ENCODE results near the gene ZNF408.
"Not testable (repeated sequence)": the region's sequence is repeated elsewhere in the genome, so short reads cannot be mapped to it uniquely, and the experiment has no call there.

Gene ZNF408

DNA sequence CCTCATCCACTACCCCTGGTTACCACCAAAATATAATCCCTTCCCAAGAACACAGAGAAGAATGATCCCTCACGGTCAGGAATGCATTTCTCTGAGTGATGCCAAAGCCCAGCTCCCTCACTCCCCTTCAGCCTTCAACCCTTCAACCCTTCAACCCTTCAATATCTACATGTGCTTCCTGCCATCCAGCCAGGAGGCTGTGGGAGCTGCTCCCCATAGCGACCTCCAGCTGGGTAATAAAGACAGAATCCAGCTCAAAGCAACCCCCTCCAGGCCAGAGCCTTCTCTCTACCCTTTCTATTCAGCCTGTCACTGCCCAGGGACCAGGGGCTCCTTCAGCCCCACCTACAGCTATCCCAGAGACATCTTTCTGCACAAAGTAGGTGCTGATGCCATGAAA is 3.1 kb upstream of the ZNF408 start:
- DNase-seq (ENCODE audit: low read depth, low spot score) = no peak

DNA sequence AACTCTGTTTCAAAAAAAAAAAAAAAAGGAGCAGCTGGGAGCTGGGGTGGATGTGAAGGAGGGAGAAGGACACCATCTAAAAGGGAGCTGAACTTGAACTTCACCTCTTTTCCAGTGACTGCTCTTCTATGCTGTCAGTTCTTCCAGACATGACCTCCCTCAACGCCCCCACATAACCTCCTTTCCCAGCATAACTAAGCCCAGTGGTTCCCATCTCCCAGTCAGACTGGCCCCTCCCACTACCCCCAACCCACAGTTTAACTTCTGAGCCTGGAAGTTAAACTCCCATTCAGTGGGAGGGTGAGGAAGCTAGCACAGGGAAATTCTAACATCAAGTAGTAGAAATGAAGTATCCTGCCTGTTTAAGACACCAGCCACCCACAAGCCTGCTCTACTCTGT is 2.2 kb upstream of the ZNF408 start:
- no peak for DNase-seq (ENCODE audit: low read depth, low spot score)

DNA sequence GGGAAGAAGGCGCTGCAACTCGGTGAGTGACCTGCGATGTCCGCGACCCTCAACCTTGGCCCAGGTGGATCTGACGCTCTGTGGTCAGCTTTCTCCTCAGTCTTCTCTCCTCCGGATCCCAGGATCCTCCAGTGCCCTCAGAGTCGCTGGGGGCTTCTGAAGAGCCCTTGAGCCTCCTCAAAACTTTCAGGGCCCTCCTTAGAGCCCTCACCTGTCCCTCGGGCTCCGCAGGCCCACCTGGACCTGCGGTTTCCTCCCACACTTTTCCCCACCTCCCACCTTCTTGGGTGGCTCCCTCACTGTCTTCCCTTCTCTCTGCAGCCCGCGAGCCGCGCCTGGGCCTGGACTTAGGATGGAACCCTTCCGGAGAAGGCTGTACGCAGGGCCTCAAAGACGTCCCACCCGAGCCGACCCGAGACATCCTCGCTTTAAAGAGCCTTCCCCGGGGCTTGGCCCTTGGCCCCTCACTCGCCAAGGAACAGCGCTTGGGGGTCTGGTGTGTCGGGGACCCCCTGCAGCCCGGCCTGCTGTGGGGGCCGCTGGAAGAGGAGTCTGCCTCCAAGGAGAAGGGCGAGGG is 335 bp downstream of the ZNF408 start:
- no peak for DNase-seq (ENCODE audit: low read depth, low spot score)

DNA sequence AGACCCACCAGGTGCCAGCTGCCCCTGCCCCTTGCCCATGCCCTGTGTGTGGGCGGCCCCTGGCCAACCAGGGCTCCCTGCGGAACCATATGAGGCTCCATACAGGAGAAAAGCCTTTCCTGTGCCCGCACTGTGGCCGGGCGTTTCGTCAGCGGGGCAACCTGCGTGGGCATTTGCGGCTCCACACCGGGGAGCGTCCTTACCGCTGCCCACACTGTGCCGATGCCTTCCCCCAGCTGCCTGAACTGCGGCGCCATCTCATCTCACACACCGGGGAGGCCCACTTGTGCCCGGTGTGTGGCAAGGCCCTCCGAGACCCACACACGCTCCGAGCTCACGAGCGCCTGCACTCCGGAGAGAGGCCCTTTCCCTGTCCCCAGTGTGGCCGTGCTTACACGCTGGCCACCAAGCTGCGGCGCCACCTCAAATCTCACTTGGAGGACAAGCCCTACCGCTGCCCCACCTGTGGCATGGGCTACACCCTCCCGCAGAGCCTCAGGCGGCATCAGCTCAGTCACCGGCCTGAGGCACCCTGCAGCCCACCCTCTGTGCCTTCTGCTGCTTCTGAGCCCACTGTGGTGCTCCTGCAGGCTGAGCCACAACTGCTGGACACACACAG is 4.3 kb downstream of the ZNF408 start:
- no peak for DNase-seq (ENCODE audit: low read depth, low spot score)

DNA sequence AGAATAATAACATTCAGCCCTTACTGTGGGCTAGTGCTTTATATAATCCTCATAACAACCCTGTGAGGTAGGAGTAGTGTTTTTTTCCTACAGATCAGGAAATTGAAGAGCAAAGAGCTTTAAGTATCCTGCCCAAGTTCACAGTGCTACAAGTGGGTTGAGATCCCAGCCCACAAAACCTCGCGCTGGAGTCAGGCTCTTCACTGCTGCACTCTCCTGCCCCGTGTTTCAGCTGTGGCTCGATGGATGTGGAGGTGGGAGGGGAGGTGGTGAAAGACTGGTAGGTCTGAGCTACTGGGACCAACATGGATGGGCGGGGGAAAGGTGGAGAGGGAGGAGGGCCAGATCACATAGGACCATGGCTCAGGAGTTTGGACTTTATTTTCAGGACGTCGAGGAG is 6.1 kb downstream of the ZNF408 start:
- no peak for DNase-seq (ENCODE audit: low read depth, low spot score)

DNA sequence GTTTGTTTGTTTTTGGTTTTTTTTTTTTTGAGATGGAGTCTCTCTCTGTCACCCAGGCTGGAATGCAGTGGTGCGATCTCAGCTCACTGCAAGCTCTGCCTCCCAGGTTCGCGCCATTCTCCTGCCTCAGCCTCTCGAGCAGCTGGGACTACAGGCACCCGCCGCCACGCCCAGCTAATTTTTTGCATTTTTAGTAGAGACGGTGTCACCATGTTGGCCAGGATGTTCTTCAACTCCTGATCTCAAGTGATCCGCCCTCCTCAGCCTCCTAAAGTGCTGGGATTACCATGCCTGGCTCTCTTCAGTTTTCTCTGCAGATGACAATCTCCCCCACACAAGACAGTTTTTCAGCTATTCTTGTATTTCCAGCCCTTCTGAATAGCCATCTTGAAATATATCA is 8.5 kb downstream of the ZNF408 start:
- not testable (repeated sequence) for DNase-seq (ENCODE audit: low read depth, low spot score)

DNA sequence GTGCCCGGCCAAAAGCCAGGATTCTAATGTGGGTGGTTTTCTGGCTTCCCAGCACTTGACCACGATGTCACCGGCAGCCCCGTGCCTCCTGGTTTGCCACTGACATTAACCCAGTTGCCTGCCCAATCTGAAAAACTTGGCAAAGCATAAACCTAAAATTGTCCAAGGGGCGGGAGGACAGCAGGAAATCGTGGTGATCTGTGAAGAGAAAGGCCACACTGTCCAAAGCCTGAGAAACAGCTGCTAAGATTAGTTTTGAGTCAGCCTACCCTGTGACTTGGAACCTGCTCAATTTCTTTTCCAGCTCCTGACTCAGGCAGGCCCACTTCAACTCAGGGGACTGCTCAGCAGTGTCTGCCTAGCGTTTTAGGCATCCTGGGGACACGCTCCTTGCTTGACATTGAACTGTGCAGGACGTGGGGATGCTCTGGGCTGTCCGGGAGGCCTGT is 10.0 kb downstream of the ZNF408 start:
- no peak for DNase-seq (ENCODE audit: low read depth, low spot score)

DNA sequence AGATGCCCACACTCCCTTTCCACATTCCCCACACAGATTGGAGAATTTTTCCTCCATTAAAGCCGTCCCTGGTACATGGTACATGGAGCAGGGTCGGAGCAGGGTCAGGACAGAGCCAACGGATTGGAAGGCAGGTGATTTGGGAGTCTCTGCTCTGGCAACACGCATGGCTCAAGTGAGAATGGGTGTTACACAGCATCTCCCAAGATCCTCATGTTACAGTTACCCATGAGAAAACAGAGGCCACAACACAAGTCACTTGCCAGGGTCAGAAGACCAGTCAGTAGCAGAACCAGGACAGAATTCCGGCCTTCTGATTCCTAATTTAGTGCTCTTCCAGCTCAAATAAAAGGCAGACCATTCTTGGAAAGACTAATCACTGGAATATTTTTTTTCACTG is 10.5 kb downstream of the ZNF408 start:
- no peak for DNase-seq (ENCODE audit: low read depth, low spot score)

DNA sequence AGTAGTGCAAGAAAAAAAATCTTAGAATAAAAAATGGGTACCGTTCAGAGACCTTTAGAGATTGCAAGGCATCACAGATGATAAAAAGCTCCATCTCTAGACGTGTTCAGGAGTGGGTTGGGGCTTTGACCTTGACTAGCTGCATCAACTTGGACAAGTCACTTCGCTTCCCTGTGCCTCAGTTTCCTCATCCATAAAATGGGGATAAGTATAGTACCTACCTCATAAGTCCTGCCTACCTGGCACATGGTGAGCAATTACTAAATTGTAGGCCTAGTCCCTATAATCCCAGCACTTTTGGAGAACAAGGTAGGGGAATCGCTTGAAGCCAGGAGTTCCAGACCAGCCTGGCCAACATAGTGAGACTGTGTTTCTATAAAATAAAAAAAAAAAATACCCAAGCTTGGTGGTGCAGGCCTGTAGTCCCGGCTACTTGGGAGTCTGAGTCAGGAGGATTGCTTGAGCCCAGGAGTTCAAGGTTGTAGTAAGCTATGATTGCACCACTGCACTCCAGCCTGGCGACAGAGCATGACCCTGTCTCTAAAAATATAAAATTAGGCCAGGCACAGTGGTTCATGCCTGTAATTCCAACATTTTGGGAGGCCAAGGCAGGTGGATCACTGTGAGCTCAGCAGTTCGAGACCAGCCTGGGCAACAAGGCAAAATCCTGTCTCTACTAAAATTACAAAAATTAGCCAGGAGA is 12.2 kb downstream of the ZNF408 start:
- no peak for DNase-seq (ENCODE audit: low read depth, low spot score)

DNA sequence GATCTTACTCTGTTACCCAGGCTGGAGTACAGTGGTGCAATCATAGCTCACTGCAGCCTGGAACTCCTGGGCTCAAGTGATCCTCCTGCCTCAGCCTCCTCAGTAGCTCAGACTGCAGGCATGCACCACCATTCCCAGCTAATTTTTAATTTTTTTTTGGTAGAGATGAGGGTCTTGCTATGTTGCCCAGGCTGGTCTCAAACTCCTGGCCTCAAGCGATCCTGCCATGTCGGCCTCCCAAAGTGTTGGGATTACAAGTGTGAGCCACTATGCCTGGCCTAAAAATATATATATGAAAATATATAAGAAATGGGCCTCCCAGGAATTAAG is 17.0 kb downstream of the ZNF408 start:
- DNase-seq (ENCODE audit: low read depth, low spot score) = not testable (repeated sequence)

DNA sequence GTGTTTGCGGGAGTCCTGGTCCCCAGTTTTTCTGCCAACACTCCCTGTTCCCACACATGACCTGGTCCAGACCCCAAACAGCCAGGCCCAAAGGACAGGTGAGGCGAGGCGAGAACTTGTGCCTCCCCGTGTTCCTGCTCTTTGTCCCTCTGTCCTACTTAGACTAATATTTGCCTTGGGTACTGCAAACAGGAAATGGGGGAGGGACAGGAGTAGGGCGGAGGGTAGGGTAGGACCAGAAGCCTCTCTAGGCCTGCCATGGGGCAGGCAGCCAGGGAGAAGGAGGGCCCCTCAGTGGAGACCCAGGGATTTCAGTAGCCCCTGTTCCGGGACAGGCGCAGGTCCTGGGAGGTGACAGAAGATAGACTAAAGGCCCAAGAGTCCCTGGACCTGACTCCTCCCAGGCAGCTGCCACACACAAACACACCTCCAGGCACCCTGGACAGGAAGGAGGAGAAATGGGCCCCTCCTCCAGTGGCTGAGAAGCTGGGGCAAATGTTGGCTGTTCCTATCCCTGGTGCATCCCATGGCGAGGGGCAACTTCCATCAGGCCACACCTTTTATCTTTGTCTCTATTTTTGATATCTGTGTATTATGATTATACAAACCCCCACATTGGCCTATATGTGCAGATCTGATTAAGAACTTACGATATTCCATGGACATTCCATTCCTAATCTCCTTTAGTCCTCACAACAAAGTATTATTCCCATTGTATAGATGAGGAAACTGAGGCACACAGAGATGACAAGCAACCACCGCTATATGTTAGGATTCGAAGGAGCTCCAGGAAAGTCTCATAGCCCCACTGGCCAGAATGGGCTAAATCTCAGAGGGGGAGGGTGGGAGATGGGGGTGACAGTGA is 17.6 kb downstream of the ZNF408 start:
- no peak for DNase-seq (ENCODE audit: low read depth, low spot score)

DNA sequence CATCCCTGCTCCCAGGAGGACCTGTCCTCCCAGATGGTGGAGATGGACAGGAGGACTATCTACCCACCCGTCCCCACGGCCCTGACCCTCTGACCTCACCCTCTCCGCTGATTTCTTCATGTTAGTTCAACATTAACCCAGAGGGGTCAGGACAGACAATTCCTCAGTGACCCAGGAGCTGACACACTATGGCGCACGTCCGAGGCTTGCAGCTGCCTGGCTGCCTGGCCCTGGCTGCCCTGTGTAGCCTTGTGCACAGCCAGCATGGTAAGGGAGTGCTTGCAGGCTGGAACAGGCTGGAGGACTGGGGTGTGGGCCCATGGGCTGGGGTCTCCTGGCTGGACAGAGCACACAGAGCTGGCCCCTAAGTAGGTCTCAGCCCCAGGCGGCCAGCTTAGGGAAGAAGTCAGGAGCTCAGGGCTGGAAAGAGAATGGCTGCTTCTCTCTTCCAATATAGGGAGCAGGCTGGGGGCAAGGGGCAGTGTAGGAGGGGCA is 18.3 kb downstream of the ZNF408 start, which contains the start of gene F2:
TSS of gene F2 (plus strand) at position 166 of the 495 bp plus-strand sequence. CDS start at position 189, 23 bp downstream.
- no peak for DNase-seq (ENCODE audit: low read depth, low spot score)

DNA sequence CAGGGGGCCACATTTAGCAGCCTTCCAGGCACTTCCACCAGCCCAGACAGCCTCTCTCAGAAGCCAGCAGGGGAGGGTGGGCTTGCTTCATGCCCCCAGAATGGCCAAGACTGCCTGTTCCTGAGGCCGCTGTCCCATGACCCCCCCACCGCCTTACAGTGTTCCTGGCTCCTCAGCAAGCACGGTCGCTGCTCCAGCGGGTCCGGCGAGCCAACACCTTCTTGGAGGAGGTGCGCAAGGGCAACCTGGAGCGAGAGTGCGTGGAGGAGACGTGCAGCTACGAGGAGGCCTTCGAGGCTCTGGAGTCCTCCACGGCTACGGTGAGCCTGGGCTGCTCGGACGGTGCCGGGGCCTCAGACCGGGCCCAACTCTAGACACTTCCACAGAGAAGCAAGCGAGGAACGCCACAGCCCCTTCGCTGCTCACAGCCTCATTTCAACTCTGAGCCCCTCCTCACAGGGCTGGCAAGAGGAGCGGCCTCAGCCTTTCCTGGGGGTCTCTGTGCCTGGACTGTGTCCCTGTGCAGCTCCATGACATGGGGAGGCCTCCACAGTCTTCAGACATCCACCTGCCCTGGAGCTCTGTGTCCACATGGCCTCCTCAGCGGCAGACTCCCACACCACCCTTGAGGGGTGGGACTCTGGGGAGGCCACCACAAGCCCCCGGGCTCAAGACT is 18.9 kb downstream of the ZNF408 start:
- no peak for DNase-seq (ENCODE audit: low read depth, low spot score)

DNA sequence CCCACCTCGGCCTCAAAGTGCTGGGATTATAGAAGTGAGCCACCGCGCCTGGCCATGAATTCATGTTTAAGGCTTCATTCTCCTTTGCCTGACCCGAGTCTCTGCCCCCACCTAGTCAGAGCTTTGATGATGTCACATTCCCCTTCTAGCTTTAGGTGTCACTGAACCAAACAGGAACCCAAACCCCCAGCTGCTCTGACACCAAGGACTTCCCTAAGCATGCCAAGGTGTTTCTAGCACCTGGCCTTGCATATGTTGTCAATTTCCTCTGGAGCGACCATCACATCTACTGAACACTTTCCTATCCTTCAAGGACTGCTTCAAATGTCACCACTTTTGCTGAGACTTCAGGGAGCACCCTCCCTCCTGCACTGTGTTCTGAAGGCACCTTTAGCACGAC is 20.5 kb downstream of the ZNF408 start:
- no peak for DNase-seq (ENCODE audit: low read depth, low spot score)

DNA sequence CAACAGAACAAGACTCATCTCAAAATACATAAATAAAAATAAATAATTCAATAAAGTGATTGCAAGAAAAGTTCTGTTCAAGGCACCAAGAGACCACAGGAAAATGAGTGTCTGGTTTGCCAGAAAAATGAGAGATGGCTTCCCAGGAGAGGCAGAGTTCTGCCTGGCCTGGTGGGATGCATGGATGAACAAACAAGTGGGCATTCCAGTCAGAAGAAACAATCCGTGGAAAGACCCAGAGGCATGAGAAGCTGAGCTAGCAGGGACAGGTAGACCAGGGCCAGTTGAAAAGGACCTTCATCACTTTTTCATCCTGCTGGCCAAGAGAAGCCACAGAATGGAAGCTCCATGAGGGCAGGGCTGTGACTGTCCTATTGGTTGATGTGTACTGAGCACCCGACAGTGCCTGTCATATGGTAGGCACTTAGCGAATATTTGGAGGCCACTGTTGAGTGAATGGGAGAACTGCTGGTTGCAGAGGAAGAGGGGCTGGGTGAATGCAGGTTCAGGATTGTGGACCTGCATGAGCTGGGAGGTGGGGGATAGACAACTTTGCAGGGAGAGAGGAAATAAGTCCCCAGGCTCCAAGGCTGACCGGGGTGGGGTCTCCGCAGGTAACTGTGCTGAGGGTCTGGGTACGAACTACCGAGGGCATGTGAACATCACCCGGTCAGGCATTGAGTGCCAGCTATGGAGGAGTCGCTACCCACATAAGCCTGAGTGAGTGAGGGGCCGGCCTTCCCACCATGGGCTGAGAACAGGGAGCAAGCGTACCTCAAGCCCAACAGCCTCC is 21.9 kb downstream of the ZNF408 start:
- DNase-seq (ENCODE audit: low read depth, low spot score) = no peak

DNA sequence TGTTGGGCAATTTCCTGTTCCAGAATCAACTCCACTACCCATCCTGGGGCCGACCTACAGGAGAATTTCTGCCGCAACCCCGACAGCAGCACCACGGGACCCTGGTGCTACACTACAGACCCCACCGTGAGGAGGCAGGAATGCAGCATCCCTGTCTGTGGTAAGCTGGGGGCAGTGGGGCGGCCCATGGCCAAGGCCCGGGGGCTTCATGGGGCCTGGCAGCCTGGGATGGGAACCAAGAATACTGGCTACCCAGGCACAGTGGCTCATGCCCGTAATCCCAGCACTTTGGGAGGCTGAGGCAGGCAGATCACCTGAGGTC is 22.5 kb downstream of the ZNF408 start:
- DNase-seq (ENCODE audit: low read depth, low spot score) = no peak

DNA sequence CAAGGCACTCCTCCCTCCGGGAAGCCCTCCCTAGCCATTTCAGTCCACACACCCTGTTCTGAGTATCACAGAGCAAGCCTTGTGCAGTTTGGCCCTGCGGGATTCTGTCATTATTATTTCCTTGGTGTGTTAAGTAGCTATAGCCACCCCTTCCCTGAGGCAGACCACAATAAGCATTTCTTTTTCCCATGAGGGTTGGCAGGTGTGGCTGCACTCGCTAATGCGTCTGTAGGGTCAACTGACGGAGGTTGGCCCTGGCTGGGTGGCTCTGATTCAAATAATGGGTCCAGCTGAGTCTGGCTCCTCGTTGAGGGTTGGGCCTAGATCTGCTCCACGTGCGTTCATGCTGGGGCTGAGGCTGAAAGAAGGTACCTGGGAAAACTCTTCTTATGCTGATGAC is 23.3 kb downstream of the ZNF408 start:
- DNase-seq (ENCODE audit: low read depth, low spot score) = no peak

DNA sequence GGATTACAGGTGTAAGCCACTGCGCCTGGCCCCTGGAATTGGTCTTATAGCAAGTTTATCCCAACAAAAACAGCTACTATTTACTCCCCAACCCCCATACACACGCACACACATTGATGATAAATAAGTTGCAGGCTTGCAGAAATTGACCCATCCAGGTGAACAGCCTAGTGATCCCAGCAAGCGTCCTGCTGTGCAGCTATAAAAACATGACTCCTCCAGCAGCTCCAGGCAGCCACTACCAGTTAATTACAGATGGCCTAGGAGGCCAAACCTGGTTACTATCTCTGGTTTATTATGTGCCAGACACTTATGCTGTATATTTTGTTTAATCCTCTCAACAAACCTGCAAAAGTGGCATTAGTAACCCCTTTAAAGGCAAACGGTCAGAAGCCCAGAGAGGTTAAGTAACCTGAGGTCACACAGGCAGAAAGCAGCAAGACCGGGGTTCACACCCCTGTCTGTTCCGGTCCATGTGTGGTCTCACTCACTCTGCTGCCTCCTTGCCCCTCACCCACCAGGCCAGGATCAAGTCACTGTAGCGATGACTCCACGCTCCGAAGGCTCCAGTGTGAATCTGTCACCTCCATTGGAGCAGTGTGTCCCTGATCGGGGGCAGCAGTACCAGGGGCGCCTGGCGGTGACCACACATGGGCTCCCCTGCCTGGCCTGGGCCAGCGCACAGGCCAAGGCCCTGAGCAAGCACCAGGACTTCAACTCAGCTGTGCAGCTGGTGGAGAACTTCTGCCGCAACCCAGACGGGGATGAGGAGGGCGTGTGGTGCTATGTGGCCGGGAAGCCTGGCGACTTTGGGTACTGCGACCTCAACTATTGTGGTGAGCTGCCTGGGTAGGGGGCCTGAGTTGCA is 24.7 kb downstream of the ZNF408 start:
- DNase-seq (ENCODE audit: low read depth, low spot score) = no peak

DNA sequence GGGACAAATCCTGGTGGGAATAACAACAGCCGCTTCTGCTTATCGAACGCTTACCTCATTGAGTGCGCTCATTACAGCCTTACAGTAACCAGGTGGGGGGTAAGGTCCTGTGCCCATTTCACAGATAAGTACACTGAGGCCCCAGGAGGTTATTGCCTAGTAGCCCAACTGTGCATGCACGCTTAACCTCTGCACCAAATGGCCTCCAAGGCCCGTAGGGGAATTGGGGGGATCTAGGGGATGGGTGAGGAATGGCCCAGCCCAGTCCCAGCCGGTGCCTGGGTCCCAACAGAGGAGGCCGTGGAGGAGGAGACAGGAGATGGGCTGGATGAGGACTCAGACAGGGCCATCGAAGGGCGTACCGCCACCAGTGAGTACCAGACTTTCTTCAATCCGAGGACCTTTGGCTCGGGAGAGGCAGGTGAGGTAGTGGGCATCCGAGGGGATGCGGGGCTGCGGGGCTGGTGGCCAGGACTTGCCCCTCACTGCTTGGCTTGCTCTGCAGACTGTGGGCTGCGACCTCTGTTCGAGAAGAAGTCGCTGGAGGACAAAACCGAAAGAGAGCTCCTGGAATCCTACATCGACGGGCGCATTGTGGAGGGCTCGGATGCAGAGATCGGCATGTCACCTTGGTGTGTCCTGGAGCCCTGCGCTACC is 25.5 kb downstream of the ZNF408 start:
- DNase-seq (ENCODE audit: low read depth, low spot score) = no peak
